A204.1 (cell line): ENCODE results near the gene FAM156A.
"Not testable (repeated sequence)": the region's sequence is repeated elsewhere in the genome, so short reads cannot be mapped to it uniquely, and the experiment has no call there.

Source experiments
- FAIRE-seq: peaks from 2 replicates; lab custom pipeline; 2012; peaks lifted over from hg19 to GRCh38; lab: Jason Lieb, UNC

The FAM156A gene, protein sequence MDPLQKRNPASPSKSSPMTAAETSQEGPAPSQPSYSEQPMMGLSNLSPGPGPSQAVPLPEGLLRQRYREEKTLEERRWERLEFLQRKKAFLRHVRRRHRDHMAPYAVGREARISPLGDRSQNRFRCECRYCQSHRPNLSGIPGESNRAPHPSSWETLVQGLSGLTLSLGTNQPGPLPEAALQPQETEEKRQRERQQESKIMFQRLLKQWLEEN

DNA sequence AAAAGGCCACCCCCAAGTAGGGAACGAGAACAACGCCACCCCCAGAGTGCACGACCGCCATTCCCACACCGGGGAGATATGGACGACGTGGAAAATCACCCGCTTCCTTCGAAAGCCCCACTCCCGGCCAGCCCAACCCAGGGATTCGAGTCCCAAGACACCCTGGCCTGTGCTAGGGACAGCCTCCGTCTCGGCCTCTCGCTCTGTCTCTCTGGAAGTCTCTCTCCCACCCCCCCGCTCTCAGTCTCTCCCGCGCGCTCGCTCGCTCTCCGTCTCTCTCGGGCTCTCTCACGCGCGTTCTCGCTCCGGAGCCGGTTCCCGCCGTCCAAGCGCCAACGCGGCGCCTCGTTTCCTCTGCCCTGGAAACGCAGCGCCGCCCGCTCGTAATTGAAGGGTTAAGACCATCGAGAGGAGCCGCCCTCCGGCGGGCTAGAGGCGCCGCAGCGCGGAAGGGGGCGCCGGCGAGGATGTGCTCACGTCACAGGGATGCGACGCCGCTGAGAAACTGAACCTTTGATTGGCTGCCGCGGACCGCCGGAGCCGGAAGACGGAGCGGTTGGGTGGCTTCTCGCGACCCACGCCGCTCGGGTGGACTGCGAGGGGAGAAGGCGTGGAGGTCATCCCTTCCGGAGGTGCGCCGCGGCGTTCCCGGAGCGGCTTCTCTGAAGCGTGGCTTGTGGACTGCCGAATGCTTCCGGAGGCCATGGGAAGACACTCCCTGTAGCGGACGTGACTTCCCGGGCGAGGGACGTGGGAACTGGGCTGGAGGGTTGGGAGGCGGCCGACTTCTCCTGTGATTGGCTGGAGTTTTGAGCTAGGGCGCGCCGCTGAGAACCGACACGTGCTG, at the start of gene FAM156A:
FAM156A (minus strand) TSS at position 406 of the 847 bp plus-strand sequence. CDS start 9,930 bp downstream, outside the sequence.
- peak; percentile 68 for FAIRE-seq

DNA sequence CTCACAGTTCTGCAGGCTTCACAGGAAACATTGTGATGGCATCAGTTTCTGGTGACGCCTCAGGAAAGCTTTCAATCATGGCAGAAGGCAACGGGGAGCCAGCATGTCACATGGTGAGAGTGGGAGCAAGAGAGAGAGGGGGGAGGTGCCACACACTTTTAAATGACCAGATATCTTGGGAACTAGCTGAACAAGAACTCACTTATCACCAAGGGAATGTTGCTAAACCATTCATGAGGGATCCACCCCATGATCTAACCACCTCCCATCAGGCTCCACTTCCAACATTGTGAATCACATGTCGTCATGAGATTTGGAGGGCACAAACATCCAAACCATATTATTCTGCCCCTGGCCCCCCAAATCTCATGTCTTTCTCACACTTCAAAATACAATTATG, 47.0 kb upstream of the FAM156A start:
- FAIRE-seq, result no peak

DNA sequence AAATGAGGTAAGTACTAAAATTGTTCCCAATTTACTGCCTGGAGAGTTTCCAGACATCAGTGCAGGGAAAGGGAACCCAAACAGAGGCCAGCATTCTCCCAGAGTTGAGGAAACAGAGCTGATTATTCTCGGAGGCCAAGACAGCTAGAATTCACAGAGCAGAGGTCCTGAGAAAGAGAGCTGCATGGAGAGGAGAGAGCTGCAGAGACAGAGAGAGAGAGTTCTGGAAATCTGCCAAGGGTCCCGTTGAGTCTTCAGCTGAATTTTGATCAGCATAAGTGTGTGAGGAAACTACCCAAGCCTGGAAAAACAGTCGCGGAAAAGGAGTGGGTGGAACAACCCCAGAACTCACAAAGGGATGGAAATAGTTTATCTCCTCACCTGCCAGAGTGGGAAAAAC, 46.5 kb upstream of the FAM156A start:
- no peak for FAIRE-seq

DNA sequence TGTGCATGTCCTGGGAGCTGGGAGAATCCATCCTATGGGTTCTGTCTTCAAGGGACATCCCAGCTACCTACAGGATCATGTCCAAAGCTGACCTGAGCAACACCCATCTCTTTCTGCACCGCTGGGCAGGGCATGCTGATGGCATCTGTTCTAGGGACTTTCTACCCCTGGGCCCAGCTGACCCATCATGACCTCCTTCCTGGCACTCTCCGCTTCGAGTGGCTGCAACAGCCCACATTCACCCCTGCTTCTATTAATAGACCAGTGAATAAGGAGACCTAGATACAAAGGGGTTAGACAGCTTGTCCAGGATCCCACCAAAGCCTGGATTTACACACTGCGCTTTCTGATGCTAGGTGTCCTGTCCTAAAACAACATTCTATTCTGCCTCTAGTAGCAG, 45.7 kb upstream of the FAM156A start:
- FAIRE-seq, result no peak

DNA sequence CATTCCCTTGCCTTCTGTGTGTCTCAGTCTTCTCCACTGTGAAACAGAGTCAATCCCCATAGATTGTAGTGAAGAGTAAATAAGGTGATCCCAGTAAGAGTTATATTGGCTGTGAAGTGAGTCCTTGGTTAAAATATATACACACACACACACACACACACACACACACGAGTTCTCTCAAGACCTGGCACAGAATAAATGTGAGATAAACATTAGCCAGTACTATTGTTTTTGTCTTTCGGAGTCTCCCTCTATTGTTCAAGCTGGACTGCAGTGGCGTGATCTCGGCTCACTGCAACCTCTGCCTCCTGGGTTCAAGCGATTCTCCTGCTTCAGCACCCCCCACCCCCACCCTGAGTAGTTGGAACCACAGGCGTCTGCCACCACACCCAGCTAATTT, 44.8 kb upstream of the FAM156A start:
- no peak for FAIRE-seq

DNA sequence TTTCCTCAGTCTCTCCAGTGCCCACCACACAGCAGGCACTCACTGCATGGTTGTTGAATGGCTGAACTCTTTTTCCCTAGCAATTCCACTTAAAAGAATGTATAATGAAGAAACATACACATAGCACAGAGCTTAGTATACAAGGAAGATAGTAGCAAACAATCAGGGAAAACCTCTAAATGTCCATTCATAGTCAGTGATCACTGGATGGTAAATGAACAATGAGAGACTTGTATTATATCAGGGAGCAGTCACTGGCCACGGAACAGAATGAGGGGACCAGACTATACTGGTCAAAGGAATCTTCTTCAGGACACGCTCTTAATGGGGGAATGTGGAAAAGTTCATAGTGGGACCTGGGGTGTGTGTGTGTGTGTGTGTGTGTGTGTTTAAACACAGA, 43.6 kb upstream of the FAM156A start:
- FAIRE-seq, result no peak

DNA sequence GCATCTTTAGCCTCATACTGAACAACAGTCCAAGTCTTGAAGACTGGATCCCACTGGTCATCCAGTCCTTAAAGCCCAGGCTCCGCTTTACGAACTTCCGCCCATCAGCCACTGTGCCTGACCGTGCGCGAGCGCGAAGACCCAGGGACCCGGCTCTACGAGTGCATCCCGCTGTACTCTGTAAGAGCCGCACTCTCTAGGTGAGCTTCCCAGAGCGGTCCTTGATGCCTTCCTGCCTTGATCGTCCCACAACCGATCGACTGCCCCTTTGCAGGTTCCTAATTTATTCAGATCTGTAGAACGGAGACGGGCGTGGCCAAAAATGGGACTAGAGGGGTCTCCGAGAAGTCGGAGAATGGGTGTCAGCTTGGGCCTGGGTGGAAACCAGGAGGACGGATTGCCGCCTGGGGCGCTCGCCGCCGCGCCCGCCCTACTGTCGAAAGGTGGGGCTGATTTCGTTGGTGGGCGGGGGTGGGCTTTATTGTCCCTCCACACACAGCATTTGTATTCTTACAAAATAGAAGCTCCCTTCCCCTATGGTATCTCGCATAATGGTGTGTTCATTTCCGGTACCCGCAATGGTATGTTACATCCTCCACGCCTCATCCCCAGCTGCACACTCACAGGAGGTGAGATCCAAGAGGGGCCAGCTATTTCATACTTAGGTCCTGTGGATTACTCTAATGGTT, 42.3 kb upstream of the FAM156A start:
- FAIRE-seq, result no peak

DNA sequence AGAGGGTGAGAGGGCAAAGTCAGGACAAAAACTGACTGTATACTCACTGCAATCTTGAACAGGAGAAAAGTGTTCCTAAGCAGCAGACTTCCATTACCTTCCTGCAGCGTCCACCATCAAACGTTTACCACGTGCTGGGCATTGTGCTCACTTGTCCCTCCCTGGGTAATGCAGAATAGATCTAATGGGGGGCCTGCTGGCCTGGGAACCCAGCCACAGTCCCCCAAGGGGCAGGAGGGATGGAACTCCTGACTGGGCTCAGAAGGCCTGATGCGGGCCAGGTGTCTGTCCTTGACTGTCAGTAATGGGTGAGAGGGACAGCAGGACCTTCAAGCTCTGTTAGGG, 37.6 kb upstream of the FAM156A start:
- no peak for FAIRE-seq

DNA sequence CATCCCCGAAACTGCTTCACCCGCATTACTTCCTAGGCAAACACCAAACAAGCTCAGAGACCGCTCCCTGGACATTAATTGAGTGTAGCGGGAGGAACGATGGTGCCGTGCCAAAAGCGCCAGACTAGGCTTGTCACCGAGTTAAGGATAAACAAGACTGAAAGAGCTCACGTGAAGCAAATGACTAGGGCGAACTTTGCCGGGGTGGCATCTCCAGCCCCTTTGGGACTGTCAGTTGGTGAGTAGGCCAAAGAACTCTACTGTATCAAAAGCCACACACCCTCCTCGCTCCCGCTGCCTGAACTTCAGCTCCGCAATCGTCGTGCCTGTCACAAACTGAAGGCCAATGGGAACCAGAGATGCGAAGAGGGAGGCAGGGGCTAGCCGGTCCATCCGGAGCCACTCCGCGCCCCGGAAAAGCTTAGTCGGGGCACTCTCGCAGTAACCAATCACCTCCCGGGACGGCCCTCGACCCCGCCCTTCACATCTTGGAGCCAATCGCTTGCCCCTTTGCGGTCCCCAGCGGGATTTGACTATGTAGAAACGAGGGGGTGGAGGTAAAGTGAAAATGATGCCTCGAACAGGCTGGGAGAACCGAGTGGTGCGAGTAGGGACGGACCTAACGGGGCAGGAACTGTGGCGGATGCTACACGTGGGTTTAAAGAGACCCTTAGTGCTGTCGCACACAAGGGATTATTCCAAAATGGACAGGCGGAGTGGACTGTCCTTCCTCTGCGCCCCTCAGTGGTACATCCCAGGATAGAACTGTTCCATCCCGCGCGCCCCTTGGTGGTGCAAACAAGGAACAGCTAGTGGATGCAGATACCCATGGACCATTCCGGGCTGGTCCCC, 37.0 kb upstream of the FAM156A start:
- FAIRE-seq, result peak; percentile 94

DNA sequence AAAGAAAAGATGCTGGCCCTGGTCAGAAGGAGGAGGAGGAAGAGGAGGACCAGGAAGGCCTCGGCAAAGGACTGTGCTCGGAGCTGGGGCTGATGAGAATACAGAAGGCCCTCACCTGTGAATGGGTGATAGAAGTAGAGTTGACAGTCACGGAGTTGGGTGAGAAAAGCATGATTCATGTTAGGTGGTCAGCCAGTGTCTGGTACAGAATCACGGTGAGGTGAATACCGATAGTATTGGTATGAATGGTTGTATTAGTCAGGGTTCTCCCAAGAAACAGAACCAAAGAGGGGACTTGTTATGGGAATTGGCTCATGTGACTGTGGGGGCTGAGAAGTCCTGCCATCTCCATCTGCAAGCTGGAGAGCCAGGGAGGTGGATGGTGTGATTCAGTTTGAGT, 32.5 kb upstream of the FAM156A start:
- FAIRE-seq, result no peak

DNA sequence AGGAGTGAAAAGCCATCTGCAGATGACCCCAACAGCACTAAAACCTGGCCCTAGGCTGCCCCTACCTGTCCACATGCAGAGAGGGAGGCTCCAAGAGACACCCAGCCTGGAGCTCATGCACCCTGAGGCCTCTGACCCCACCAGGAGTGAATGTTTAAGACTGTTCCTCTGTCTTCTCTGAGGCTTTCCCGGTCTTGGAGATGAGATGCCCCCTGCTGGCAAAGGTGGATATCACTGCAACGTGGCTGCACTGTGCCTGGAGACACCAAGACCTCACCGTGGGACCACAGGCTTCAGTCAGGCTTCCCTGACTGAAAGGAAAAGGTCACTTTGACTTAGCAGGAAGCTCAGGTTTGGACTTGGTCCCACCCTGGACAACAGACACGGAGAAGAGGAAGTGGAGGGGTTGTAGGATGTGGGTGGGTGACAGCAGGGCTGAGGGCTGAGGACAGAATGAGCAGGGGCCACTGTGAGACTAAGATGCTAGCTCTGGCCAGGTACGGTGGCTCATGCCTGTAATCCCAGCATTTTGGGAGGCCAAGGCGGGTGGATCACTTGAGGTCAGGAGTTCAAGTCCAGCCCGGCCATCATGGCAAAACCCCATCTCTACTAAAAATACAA, 31.8 kb upstream of the FAM156A start:
- not testable (repeated sequence) for FAIRE-seq

DNA sequence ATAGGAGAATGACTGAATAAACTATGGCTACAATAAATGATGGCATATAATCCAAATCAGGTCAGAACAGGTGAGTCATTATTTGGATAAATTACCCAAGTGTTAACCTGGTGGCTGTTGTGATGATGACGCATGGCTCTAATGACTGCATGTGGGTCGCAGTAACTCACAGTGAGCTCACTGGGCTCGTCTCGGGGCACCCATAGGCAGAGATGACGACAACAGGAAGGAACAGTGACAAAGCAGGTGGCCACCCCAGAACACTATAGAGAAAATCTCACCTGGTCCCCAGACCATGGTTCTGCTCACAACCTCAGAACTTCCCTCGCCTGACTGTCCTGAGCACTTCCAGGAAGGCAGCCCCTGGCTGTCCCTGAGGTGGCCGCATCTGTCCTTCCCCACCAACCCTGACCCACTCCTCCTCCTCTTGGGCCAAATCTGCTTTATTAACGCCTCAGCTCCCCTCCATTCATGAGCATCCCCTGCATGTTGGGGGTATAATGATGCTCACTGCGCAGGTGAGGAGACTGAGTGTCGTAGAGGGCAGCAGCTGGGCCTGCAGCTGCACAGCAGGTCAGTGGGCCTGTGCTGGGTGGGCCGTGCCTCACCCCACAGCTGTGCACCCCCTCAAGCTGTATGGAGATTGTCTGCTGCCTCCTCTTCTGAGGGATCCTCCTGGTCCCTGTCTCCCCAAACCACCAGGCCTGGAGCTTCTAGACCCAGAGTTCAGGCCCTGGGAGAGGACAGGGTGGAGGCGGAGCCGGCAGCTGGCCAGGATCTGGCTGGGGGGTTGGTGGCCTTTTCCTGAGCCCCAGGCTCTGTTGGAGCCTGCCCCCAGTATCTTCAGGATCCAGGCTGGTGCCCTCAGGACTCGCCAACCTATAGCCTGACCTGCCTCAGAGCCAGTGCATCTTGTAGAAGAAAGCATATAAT, 30.9 kb upstream of the FAM156A start:
- no peak for FAIRE-seq

DNA sequence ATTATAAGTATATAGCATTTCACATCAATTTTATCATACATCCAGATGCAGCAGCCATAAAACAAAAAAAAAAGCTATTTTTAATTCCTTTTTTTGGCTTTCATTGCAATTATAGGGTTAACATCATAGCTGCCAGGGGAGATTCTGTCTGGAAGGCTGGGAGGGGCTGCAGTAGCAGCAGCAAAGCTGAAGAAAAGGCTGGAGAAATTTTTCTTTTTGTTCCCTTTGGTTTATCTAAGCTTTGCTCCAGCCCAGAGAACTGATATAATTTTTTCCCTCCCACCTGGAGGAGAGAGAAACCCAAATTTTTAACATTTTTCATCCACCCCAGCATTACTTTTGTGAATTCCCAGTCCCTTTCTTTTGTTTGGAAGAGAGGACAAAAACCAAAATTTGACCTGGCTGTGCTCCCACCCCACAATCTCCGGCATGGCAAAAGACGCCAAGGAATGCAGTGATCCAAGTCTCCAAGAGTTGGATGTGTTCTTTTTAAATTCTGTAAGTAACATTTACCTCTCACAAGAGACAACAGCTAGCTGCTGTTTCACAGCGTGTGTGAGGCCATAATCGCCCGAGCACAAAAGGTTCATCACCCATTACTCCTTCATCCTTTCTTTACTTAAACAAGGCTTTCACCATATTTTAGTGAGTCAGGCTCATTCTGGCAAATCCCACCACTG, 25.1 kb upstream of the FAM156A start:
- FAIRE-seq, result no peak

DNA sequence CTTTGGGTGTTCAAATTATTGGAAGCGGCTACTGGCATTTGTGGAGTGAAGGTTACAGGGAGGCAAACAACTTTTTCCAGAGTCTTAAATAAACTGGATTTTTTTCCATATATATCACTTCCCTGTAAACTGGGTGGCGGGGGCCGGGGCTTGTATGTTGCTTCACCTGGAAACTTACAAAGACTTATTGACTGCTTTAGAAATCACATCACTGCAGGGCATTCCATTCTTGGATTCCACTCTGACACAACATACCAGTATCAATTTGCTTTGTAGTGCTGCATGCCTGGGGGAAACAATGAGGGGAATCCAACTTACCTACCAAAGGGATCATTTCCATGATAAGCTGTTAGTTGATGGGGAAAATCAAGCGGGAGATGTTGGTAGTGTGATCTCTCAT, 21.7 kb upstream of the FAM156A start:
- no peak for FAIRE-seq

DNA sequence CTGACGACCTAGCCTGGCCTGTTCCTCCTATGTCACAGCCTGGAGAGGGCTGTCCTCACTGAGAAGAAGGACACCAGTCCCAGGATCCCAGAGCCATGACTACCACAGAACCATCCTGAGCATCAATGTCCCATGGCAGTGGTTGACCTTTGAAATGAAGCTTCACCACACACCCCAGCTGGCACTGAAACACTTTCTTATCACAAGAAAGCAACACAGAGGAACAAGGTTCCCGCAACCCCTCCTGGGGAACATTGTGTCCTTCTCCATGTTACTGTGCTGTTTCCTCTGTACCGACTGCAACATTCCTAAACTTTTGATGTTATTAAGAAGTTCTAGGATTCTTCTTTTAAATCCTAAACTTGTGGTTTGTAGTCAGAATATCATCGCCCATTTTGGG, 21.2 kb upstream of the FAM156A start:
- FAIRE-seq, result no peak

DNA sequence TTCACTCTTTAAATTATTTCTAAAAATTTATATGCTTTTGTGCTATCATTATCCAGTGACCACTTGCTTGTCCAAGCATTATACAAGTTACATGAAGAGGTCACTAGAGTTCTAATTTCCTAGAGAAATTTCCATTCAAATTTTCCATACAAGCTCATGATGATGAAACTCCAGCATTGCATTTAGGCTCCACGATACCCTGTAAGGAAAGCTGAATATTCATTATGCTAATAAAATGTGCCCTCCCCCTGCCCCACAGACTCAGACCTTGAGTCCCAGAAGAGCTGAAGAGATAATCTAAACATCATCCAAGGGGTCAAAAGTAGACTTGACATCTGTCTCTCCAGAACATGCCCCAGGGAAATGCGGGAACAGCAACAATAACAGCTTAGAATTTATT, 19.6 kb upstream of the FAM156A start:
- FAIRE-seq, result peak; percentile 40

DNA sequence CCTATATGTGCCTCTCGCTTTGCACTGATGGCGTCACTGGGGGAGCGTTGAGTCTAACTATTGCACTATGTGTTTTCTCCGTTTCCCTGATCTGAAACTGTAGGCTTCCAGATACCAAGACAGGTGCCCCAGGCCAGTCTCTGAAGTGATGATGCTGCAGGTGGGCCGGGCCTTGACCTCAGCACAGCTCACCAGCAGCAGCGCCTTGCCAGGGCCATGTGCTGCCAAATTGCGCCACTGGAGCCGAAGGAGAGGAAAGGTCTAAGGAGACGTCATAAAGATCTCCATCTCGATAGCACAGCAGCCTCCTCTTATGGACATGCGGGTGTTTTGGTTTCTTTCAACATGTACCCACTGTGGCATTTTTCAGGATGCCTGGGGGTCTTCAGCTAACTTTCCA, 17.3 kb upstream of the FAM156A start:
- FAIRE-seq, result not testable (repeated sequence)

DNA sequence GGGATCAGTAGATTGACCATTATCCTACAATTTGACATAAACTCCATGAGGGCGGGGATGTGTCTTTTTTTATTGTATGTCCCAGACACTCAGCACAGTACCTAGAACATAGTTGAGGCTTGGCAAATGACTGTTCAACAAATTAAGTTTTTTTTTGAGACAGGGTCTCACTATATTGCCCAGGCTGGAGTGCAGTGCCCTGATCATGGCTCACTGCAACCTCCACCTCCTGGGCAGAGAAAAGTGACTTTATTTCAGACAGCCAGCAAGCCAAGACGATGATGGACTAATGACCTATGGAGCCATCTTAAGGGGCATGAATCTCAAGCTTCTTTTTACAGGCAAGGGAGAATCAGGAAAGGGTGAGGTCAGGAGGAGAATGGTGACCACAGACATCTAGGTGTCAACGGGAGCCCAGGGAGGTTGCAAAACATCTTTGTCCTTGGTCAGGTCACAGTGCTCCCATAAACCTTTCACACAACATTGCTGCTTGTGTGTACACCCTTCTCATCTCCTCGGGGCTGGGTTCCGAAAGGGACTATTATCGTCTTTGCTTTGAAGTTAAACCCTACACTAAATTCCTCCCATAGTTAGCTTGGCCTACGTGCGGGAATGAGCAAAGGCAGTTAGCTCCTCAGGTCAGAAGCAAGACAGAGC, 16.1 kb upstream of the FAM156A start:
- not testable (repeated sequence) for FAIRE-seq

DNA sequence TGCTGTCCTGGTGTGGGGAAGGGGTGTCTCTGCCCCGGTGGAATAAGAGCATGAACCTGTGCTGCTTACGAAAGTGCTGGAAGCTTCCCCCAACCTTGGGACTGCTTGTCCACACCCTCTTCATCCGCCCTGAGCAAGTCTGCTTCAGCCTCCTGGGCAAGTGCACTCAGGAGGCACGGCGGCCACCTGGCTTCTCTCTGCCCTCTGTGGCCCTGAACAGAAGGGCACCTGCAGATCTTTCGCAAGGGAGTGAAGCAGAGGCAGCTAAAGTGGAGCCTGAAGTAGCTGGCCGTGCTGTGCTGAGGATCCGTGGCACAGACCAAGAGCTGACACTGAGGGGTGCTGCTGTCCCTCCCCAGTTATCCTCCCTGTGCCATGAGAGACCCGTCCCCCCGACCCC, 9.6 kb upstream of the FAM156A start:
- FAIRE-seq, result not testable (repeated sequence)
